H1 (cell line): ENCODE results near the gene GTF2IRD1. TPM values are rescaled to one million over a fixed set of nuclear protein-coding genes. Genes with fewer than 3 reads are reported as not detected.

Source experiments
- CHD1 ChIP-seq: IDR thresholded peaks from 2 replicates; pipeline ENCODE4 v1.6.1; 2012; ENCODE audit warnings: low read depth, low read length, improper control_type of control experiment
- CTBP2 ChIP-seq: IDR thresholded peaks from 2 replicates; pipeline ENCODE4 v1.7.0; 2011; ENCODE audit warnings: borderline replicate concordance, mild to moderate bottlenecking, moderate library complexity, mixed read lengths, low read length; ENCODE audit not compliant: insufficient read depth, insufficient read length
- NANOG ChIP-seq: IDR thresholded peaks from 2 replicates; pipeline ENCODE4 v1.6.1; 2011; ENCODE audit warnings: low read length, low read depth, mild to moderate bottlenecking, inconsistent platforms; ENCODE audit not compliant: insufficient read depth, poor library complexity, severe bottlenecking
- POLR2A ChIP-seq, 2 experiments: IDR thresholded peaks; 1 replicate in 1 of 2; 2 replicates in 1 of 2; pipeline ENCODE4 v1.6.1; 2011; ENCODE audit warnings: low read depth in 2 of 2, low read length in 2 of 2, mild to moderate bottlenecking in 2 of 2; ENCODE audit errors: control extremely low read depth in 1 of 2
- POLR2AphosphoS5 ChIP-seq: IDR thresholded peaks from 2 replicates; pipeline ENCODE4 v1.6.1; 2011; ENCODE audit warnings: low read depth, low read length
- RBBP5 ChIP-seq: IDR thresholded peaks from 2 replicates; pipeline ENCODE4 v1.7.1; 2012; ENCODE audit warnings: low read depth, mild to moderate bottlenecking, inconsistent platforms, low read length, moderate library complexity, borderline replicate concordance
- TBP ChIP-seq: IDR thresholded peaks from 2 replicates; pipeline ENCODE4 v1.6.1; 2011; ENCODE audit warnings: low read depth, low read length, improper control_type of control experiment
- ZNF274 ChIP-seq: IDR thresholded peaks from 2 replicates; pipeline ENCODE4 v1.7.0; 2012; ENCODE audit warnings: low read length, borderline replicate concordance; ENCODE audit errors: extremely low read depth
- polyA plus RNA-seq, 7 experiments: library from polyadenylated mRNA; depleted of rRNA in 3 of 7; stranded (reverse) in 5 of 7; unstranded in 2 of 7; fragments of >200 nt in 5 of 7; fragments of 200-250 nt in 2 of 7; gene quantifications; 1 replicate in 5 of 7; 2 replicates in 1 of 7; 4 replicates in 1 of 7; pipeline versions ENCODE4 v1.2.1 to v1.2.3, GENCODE V29; 2011 to 2013; ENCODE audit warnings: missing spikeins in 2 of 7, mixed read lengths in 2 of 7
- total RNA-seq: library from RNA; stranded (reverse); fragmentation: NEBNext Ultra II Directional; extraction: Animal tissue kit (Norgen Biotek cat#: 25700); gene quantifications from 2 replicates; pipeline ENCODE4 v1.2.1, GENCODE V29; 2021

The GTF2IRD1 gene
- total and polyA plus RNA-seq, 2 of the 8 experiments (the other 6 are each of a cell fraction or from before 2014, with no cell fraction given): 27.4 to 45.4 TPM

GRCh38 chr7:74420006-74420405, 33.7 kb upstream of the GTF2IRD1 start (continued):
- TF ChIP-seq NANOG (no peak), CTBP2 (no peak), TBP (no peak), RBBP5 (no peak), POLR2A (IDR thresholded peaks at IDR 0.05; ENCODE audit: control extremely low read depth in 1 of 2, low read depth in 2 of 2, low read length in 2 of 2) (no peak), ZNF274 (no peak), POLR2AphosphoS5 (no peak), CHD1 (no peak)
- TF ChIP-seq, all 59 proteins: peak for 0
